Spleen (tissue), 7 donors: Measurements from ENCODE around the gene SCP2.

Source experiments
- CTCF ChIP-seq, 11 experiments: fragments of 200-600 bp in 7 of 11; fragments of 450-650 bp in 4 of 11; sonication (generic) in 4 of 11; IDR thresholded peaks in 8 of 11; conservative IDR thresholded peaks in 3 of 11; 1 replicate in 7 of 11; 2 replicates in 4 of 11; pipeline versions ENCODE4 v1.4.0 to v1.8.0; 2016 to 2021; ENCODE audit warnings: antibody characterized with exemption in 11 of 11, inconsistent platforms in 4 of 11, mild to moderate bottlenecking in 1 of 11
- POLR2A ChIP-seq, 3 donors: fragments of 450-650 bp; IDR thresholded peaks; one replicate each; pipeline ENCODE4 v1.5.1; 2017; ENCODE audit warnings: antibody characterized with exemption in 3 of 3, mild to moderate bottlenecking in 1 of 3
- POLR2AphosphoS5 ChIP-seq, 3 donors: sonication (generic); formaldehyde crosslinking; IDR thresholded peaks; one replicate each; pipeline ENCODE4 v1.5.1; 2017; ENCODE audit warnings: antibody characterized with exemption in 3 of 3
- donor health status: DM: no; HTN: no; CAD: no; lungs with moderate emphysema.
- donor health status: DM: no; HTN: no; CAD: no.
- donor health status: DM: no; HTN: no; CAD: no.

GRCh38 chr1:53079251-53079650 lies 152.2 kb downstream of the SCP2 start:
- no peak for TF ChIP-seq CTCF (IDR thresholded peaks at IDR 0.05 in 8 of 11, conservative IDR thresholded peaks at IDR 0.05 in 3 of 11)
- TF ChIP-seq POLR2A (IDR thresholded peaks at IDR 0.05) = no peak
- TF ChIP-seq POLR2AphosphoS5 (IDR thresholded peaks at IDR 0.05) = no peak
